ENCODE measurements around the gene C1orf53.
"Not testable (repeated sequence)": the region's sequence is repeated elsewhere in the genome, so short reads cannot be mapped to it uniquely, and the experiment has no call there.

The C1orf53 gene

GRCh38 chr1:197902454-197903195 is at the start of gene C1orf53:
TSS of gene C1orf53 (plus strand) at chr1:197902630. CDS start at chr1:197902650, 20 bp downstream.
- peak; percentile 37 to 60 (median 48) for DNase-seq

DNA sequence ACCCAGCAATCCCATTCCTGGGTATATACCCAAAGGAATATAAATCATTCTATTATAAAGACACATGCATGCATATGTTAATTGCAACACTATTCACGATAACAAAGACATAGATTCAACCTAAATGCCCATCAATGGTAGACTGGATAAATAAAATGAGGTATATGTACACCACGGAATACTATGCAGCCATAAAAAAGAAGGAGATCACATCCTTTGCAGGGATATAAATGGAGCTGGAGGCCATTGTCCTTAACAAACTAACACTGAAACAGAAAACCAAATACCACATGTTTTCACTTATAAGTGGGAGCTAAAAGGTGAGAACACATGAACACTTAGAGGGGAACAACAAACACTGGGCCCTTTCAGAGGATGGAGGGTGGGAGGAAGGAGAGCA is 46.7 kb upstream of the C1orf53 start:
- DNase-seq: not testable (repeated sequence)

DNA sequence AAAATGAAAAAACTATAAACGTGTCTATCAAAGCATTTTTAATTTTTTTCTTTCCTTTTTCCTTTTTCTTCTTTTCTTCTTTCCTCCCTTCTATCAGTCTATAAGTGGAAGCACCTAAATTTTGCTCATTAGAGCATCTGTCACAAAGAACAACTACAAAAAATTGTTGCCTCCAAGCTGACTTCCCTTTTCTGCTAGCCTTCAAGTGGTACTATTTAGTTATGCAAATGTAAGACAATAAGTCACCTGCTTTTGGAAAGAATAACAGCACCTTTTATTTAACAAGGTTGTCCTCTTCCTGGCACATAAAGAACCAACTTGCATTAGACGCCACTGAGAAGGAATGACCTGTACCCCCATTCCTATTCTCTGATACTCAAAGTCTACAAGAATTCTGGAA is 45.0 kb upstream of the C1orf53 start:
- no peak for DNase-seq

DNA sequence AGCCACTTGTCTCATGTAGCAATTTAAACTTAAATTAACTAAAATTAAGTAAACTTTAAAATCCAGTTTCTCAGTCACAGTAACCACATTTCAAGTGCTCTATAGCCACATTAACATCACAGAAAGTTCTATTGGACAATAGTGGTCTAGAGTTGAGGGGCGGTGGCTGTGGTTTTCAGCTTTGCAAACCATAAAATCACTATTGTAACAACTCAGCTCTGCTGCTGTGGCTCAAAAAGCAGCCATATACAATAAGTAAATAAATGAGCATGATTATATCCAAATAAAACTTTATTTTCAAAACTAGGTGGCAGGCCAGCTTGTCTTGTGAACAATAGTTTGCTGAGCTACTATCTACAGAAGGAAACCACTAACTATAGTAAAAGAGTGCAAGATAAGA is 43.4 kb upstream of the C1orf53 start:
- no peak for DNase-seq

DNA sequence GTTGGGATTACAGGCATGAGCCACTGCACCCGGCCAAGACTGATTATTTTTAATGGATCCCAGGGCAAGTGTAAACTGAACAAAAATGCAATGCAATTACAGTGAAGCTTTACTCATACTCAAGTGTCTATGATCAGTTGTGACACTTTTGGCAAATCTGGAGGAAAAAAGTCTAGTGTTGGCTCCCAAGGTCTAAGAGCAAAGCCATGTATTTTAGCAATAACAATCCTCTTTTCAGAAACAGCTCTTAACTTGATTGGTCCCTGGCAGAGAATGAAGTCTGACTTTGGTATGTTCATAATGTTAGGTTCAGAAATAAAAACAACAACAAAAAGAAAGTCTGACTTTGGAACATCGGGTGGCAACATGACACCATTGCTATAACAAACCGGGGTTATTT is 40.2 kb upstream of the C1orf53 start:
- DNase-seq: no peak

DNA sequence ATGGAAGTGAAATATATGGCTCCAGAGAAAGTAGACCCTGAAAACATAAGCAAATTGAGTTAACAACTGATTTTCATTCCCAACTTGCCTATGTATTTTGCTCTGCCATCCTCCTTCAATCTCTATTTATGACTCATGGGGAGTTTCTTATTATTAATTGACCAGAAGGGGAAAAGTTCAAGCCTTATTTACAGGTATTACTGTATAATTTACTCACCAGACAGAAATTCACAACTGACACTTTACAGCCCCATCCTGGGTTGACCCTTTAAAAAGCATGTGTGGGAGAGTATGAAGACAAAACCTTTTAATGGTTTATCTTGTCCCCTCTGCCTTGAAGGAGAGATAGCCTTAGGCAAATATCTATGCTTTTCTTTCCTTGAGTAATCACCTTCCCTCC is 39.8 kb upstream of the C1orf53 start:
- DNase-seq: no peak

DNA sequence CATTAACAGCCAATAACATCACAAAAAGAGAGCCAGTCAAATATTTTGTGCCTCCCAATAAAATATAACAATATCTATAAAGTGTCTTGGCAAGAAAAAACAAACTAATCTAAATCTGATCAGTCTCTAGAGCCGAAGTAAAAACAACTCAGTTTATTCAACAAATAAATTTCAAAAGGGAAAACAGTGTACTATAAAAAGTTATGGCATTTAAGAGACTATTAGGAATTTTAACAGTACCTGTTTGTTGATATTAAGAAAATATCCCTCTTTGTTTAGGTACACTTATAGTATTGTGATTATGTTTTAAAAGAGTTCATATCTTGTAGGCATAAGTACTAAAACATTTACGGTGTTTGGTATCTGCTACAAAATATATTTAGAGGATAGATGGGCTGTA is 36.6 kb upstream of the C1orf53 start:
- no peak for DNase-seq

- peak in 1 of 4 experiments; percentile 2 for DNase-seq
Observed at GRCh38 chr1:197868751-197869489, 33.5 kb upstream of the C1orf53 start.

DNA sequence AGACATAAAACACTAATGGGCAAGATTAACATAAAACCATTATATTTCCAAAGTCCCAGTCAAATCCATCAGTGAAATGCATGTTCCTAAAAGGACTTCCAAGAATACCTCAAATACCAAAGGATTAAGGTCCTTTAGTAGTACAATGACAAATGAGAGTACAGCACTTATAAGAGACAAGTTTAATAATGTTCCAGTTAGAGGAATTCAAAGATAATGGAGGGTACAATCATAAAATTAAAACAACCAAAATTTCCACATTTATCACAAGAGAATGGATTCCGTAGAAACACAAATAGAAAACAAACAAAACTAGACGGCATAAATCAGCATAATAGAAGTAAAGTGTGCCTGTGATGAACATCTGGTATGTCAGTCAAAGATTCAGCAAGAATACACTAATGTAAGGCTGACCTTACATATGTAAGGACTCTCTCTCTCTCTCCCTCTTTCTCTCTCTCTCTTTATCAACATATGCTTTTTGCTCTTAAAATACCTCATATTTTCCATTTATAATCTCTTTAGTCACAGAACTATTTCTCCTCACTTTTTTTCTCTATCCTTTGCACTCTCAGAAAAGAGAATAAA is 32.8 kb upstream of the C1orf53 start:
- no peak for DNase-seq

- DNase-seq: no peak
Observed at GRCh38 chr1:197876894-197877293, 25.5 kb upstream of the C1orf53 start.

DNA sequence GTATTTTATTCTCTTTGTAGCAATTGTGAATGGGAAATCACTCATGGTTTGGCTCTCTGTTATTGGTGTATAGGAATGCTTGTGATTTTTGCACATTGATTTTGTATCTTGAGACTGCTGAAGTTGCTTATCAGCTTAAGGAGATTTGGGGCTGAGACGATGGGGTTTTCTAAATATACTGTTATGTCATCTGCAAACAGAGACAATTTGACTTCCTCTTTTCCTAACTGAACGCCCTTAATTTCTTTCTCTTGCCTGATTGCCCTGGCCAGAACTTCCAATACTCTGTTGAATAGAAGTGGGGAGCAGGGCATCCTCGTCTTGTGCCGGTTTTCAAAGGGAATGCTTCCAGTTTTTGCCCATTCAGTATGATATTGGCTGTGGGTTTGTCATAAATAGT is 22.0 kb upstream of the C1orf53 start:
- DNase-seq: not testable (repeated sequence)

GRCh38 chr1:197882241-197882640 is 20.2 kb upstream of the C1orf53 start:
- DNase-seq: not testable (repeated sequence)

DNA sequence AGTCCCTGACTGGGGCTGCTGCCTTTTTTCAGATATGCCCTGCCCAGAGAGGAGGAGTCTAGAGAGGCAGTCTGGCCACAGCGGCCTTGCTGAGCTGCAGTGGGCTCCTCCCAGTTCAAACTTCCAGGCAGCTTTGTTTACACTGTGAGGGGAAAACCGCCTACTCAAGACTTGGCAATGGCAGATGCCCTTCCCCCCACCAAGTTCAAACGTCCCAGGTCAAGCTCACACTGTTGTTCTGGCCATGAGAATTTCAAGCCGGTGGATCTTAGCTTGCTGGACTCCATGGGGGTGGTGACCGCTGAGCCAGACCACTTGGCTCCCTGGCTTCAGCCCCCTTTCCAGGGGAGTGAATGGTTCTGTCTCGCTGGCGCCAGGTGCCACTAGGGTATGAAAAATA is 18.3 kb upstream of the C1orf53 start:
- no peak for DNase-seq

DNA sequence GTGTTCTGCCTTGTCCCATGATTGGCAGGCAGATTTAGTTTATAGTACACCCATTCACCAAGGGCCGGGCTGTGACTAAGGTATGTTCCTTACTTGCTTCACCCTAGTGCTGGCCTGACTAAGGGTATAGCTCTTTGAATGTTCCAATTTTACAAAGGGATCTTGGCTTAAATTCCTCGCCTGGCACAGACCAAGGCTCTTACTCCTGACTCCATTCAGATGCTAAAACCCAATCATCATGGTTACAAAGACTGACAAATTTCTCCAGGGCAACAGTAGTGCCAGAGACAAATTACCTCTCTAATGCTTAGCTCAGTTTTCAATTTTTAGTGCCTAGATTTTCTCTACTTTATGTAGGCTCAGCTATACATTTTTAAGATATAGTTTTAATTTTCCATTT is 11.5 kb upstream of the C1orf53 start:
- DNase-seq: no peak

GRCh38 chr1:197892684-197893083 is 9.7 kb upstream of the C1orf53 start:
- no peak for DNase-seq

DNA sequence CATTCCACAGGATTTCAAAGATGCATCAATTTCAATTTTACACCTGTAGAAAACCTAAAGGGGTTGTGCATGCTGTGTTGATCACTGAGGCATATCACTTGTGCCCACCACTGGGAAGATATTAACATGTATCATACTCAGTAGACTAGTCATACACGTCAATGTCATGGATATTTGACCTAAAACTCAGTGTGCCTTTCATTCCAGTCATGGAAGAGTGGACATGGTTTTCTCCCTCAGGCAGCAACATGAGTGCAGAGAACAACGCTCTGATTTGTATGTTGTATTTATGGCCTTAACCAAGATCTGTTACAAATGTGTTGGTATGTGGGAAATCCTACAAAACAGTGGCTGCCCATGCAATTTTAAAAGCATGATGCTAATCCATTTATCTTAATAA is 6.1 kb upstream of the C1orf53 start:
- no peak for DNase-seq

DNA sequence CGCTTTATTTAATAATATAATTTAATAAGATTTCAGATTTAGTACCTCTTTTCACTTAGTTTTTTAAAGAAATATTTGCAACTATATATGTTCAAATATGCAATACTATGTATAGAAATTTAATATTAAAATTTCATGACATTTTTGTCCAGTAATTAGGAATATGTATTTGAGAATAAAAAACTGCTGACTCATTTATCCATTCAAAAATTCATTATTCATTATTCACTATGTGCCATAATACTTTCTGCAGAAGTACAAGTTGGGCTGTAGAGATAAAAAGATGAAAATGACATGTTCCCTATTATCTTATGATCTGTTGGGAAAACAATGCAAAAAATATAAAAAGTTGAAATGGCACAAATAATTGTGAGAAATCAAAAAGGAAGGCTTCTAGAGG is 3.4 kb upstream of the C1orf53 start:
- no peak for DNase-seq

DNA sequence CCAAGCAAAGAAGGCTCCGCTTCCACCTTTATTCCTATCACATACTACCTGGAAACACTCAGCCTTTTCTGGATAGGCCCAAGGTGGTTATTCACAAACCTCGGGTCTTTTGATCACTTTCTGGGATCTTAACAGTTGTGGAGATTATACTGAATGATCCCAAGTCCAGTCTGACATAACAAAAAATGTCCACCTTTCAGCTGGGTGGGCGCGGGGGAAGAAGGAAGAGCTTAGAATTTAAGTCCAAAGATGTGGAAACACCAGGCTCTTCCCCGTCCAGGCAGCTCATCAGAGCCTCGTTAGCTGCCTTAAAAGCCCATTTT is 338 bp upstream of the C1orf53 start:
- no peak for DNase-seq

- no peak for DNase-seq
Observed at GRCh38 chr1:197903196-197903514, 725 bp downstream of the C1orf53 start.

DNA sequence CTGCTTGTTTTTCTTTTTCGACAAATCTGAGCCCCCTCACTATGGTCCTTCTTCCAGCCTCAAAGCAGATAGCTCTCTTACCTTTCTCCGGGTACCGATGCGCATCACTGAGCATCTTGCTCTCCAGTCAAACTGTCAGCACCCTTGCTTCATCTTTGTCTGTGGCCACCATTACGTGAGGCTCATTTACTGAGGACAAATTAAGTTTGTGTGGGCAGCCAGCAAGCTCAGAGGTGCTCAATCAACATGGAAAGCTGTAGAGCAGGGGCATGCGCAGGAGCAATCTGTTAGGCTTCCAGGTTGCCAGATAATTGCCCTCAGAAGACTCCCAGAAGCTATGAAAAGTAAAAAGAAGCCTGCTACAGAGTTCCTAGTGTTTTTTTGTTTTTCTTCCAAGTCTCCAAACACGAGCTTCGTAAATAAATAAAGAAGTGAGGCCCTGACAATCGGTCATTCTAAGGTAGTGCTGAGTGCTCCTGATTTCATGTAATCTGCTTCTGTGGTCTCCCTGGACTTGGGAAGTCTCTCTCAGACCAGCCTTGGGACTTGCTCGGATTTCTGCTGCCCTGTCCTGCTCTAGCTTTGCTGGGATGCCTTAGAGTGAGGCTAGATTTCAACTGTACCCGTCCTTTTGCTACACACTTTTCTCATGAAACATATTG is 1.8 kb downstream of the C1orf53 start:
- no peak for DNase-seq

- DNase-seq: no peak
Observed at GRCh38 chr1:197905699-197906351, 3.4 kb downstream of the C1orf53 start.

DNA sequence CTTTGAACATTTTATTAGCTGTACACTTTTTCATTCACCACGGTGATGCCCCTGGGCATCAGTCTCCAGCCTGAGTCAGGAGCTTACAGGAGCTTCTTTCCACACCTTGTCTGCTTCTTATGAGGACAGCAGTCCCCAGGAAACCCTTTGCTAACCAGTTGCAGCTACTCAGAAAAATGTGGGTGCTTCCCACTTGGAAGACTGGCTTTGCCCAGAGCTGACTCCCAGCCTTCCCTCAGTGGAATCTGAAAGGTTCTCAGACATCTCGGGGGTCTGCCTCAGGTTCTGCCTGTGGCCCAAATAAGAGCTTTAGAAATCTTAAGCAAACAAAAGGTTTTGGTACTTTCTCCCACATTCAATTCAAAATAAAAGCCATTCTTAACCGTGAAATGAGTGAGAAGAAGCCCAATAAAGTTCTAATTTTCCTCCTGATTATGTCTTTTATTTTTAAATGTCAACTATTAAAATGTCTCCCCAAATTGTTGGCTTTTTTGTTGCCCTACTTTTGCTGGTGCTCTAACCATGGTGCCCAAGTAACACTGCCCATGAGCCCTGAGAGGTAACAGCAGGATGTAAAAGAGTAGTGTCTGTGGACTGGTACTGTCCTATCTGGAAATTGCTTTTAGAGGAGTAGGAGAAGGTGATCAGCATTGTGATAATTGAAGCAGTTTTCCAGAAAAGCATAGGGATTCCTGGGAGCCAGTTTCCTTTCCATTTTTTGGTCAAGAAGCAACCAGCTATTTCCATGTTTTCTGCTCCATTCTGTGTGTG is 5.6 kb downstream of the C1orf53 start:
- DNase-seq: no peak

Data from activated naive CD4-positive, alpha-beta T cell (primary cell).